GM12874 (cell line): Measurements from ENCODE around the gene ALK.
A peak's percentile ranks its signal among the peaks of the same experiment; 100 is the strongest.

ENCODE experiments used
- CTCF ChIP-seq: IDR thresholded peaks from 2 replicates; pipeline ENCODE4 v1.5.1; 2011; ENCODE audit warnings: low read depth, mild to moderate bottlenecking, control low read depth, low read length, moderate library complexity; ENCODE audit not compliant: insufficient read depth

ALK gene

GRCh38 chr2:29241955-29242565 lies 679.3 kb downstream of the ALK start:
- no peak for TF ChIP-seq CTCF

- TF ChIP-seq CTCF, result no peak
Measured at GRCh38 chr2:29241341-29241740, 680.0 kb downstream of the ALK start.

GRCh38 chr2:29240601-29241000 lies 680.8 kb downstream of the ALK start:
- TF ChIP-seq CTCF, result no peak

- no peak for TF ChIP-seq CTCF
Measured at GRCh38 chr2:29239209-29239960, 682.0 kb downstream of the ALK start.

- TF ChIP-seq CTCF, result peak; percentile 76
Measured at GRCh38 chr2:29238497-29238896, 682.9 kb downstream of the ALK start.

GRCh38 chr2:29236074-29236473 lies 685.3 kb downstream of the ALK start:
- TF ChIP-seq CTCF, result no peak

- TF ChIP-seq CTCF, result no peak
Measured at GRCh38 chr2:29235411-29235810, 686.0 kb downstream of the ALK start.
